GM15510 (cell line): ENCODE data around the gene C19orf67.

ENCODE experiments used
- POLR2A ChIP-seq: IDR thresholded peaks from 3 replicates; pipeline ENCODE4 v1.6.1; 2011; ENCODE audit warnings: borderline replicate concordance; ENCODE audit not compliant: insufficient read length; ENCODE audit errors: extremely low read depth

The C19orf67 gene

GRCh38 chr19:14080887-14081796 is 4.4 kb downstream of the C19orf67 start:
- peak; percentile 74 for TF ChIP-seq POLR2A

GRCh38 chr19:14078411-14078810 is 7.2 kb downstream of the C19orf67 start:
- no peak for TF ChIP-seq POLR2A

- TF ChIP-seq POLR2A = no peak
Measured at GRCh38 chr19:14073925-14074838, 11.4 kb downstream of the C19orf67 start.

GRCh38 chr19:14073261-14073924 is 12.2 kb downstream of the C19orf67 start:
- TF ChIP-seq POLR2A = peak; percentile 29

- no peak for TF ChIP-seq POLR2A
Measured at GRCh38 chr19:14072535-14073260, 12.9 kb downstream of the C19orf67 start, which contains the start of gene MISP3. MISP3 (plus strand) TSS chr19:14072786; CDS start chr19:14073310, 524 bp downstream.

- no peak for TF ChIP-seq POLR2A
Measured at GRCh38 chr19:14070268-14071050, 15.1 kb downstream of the C19orf67 start.

GRCh38 chr19:14066134-14066533 is 19.4 kb downstream of the C19orf67 start:
- TF ChIP-seq POLR2A = no peak

GRCh38 chr19:14063105-14063504 is 22.5 kb downstream of the C19orf67 start:
- TF ChIP-seq POLR2A = no peak

GRCh38 chr19:14062558-14062855 is 23.1 kb downstream of the C19orf67 start:
- TF ChIP-seq POLR2A = no peak

- no peak for TF ChIP-seq POLR2A
Measured at GRCh38 chr19:14061751-14062557, 23.6 kb downstream of the C19orf67 start, which contains the start of gene PALM3. PALM3 (minus strand) TSS chr19:14062076; CDS start chr19:14061980, 96 bp downstream.

GRCh38 chr19:14061081-14061749 is 24.4 kb downstream of the C19orf67 start:
- no peak for TF ChIP-seq POLR2A

- TF ChIP-seq POLR2A = no peak
Measured at GRCh38 chr19:14059652-14060155, 25.9 kb downstream of the C19orf67 start.
